B cell (primary cell): ENCODE results near the gene HAGHL. TPM values are rescaled to one million over a fixed set of nuclear protein-coding genes. Genes with fewer than 3 reads are reported as not detected.
"Not testable (repeated sequence)": the region's sequence is repeated elsewhere in the genome, so short reads cannot be mapped to it uniquely, and the experiment has no call there.

ENCODE experiments used
- ATAC-seq: fragments of 200-7000 bp; cut with Tn5 transposase; one replicate; pipeline ENCODE4 v1.10.0; 2021; ENCODE audit warnings: low read depth, mild to moderate bottlenecking, moderate number of reproducible peaks, moderate library complexity
- CTCF ChIA-PET: fragments of 350-600 bp; sonication (Branson Sonifier 250); formaldehyde crosslinking; loops from one replicate; lab custom pipeline; 2021; ENCODE audit warnings: antibody characterized with exemption, inconsistent platforms; lab: Charles Lee
- POLR2A ChIA-PET: fragments of 350-600 bp; sonication (Branson Sonifier 250); formaldehyde crosslinking; loops from one replicate; lab custom pipeline; 2021; ENCODE audit warnings: antibody characterized with exemption; lab: Charles Lee
- DNase-seq: peaks from one replicate; pipeline ENCODE4 v3.0.0; 2013
- H2AFZ ChIP-seq: 2 replicates; pipeline ENCODE4 v1.6.1; 2012; ENCODE audit warnings: mild to moderate bottlenecking, low read depth, low read length; ENCODE audit not compliant: insufficient read depth, poor library complexity, severe bottlenecking
- H3K27ac ChIP-seq, 2 donors: 1 replicate in 1 of 2; 2 replicates in 1 of 2; pipeline ENCODE4 v1.5.1; 2012 to 2013; ENCODE audit warnings: low read length in 2 of 2, mild to moderate bottlenecking in 2 of 2, moderate library complexity in 1 of 2
- H3K27me3 ChIP-seq, 4 experiments: fragments of 200-600 bp in 1 of 4; sonication (generic) in 1 of 4; replicated peaks in 1 of 4; 1 replicate in 2 of 4; 2 replicates in 2 of 4; pipeline versions ENCODE4 v1.6.1 to v1.7.0; 2013 to 2016; ENCODE audit warnings: low read length in 3 of 4, mild to moderate bottlenecking in 2 of 4, mixed read lengths in 1 of 4, moderate library complexity in 1 of 4; ENCODE audit not compliant: insufficient read depth in 4 of 4, control insufficient read depth in 3 of 4; ENCODE audit errors: control extremely low read depth in 1 of 4
- H3K36me3 ChIP-seq, 2 experiments: replicated peaks in 1 of 2; 1 replicate in 1 of 2; 2 replicates in 1 of 2; pipeline versions ENCODE4 v1.6.1 to v1.7.1; 2013; ENCODE audit warnings: low read length in 1 of 2; ENCODE audit not compliant: insufficient read depth in 2 of 2, control insufficient read depth in 1 of 2; ENCODE audit errors: control extremely low read depth in 1 of 2, extremely low read depth in 1 of 2
- H3K4me1 ChIP-seq, 2 donors: fragments of 200-600 bp in 1 of 2; sonication (generic) in 1 of 2; 1 replicate in 1 of 2; 2 replicates in 1 of 2; pipeline versions ENCODE4 v1.5.1 to v1.6.1; 2013 to 2017; ENCODE audit warnings: low read length in 2 of 2; ENCODE audit not compliant: control insufficient read depth in 2 of 2, insufficient read depth in 2 of 2
- H3K4me2 ChIP-seq: replicated peaks from 2 replicates; pipeline ENCODE3; 2012; ENCODE audit warnings: mild to moderate bottlenecking, low read depth, low read length; ENCODE audit not compliant: poor library complexity, severe bottlenecking
- H3K4me3 ChIP-seq, 5 experiments: fragments of 200-600 bp in 1 of 5; sonication (generic) in 1 of 5; 1 replicate in 3 of 5; 2 replicates in 2 of 5; pipeline versions ENCODE4 v1.5.1 to v1.7.0; 2011 to 2016; ENCODE audit warnings: low read length in 4 of 5, mild to moderate bottlenecking in 4 of 5, low read depth in 2 of 5, control low read depth in 1 of 5, moderate library complexity in 1 of 5; ENCODE audit not compliant: insufficient read depth in 1 of 5; ENCODE audit errors: control extremely low read depth in 1 of 5, extremely low read depth in 1 of 5
- H3K79me2 ChIP-seq: fragments of 200-600 bp; sonication (generic); one replicate; pipeline ENCODE4 v1.6.0; 2016; ENCODE audit warnings: low read length; ENCODE audit not compliant: control insufficient read depth, insufficient read depth
- H3K9ac ChIP-seq: fragments of 200-600 bp; sonication (generic); 2 replicates; pipeline ENCODE4 v1.6.1; 2017; ENCODE audit warnings: mild to moderate bottlenecking, low read length, moderate library complexity
- H3K9me3 ChIP-seq, 3 donors: one replicate each; pipeline versions ENCODE4 v1.6.1 to v1.7.1; 2013; ENCODE audit warnings: low read length in 2 of 3; ENCODE audit not compliant: control insufficient read depth in 2 of 3, insufficient read depth in 1 of 3; ENCODE audit errors: control extremely low read depth in 1 of 3
- H4K20me1 ChIP-seq: 2 replicates; pipeline ENCODE4 v1.6.0; 2012; ENCODE audit warnings: mild to moderate bottlenecking, low read length; ENCODE audit not compliant: insufficient read depth, control insufficient read depth, poor library complexity, severe bottlenecking
- H3K27ac Mint-ChIP-seq: one replicate; pipeline ENCODE4 v1.8.0; 2021; ENCODE audit warnings: mixed read lengths
- H3K27me3 Mint-ChIP-seq: one replicate; pipeline ENCODE4 v1.8.0; 2021; ENCODE audit warnings: mixed read lengths
- H3K4me1 Mint-ChIP-seq: one replicate; pipeline ENCODE4 v1.8.0; 2021; ENCODE audit warnings: mixed read lengths
- H3K4me3 Mint-ChIP-seq: one replicate; pipeline ENCODE4 v1.8.0; 2021; ENCODE audit warnings: mixed read lengths
- H3K9me3 Mint-ChIP-seq: one replicate; pipeline ENCODE4 v1.8.0; 2022; ENCODE audit warnings: mixed read lengths; ENCODE audit not compliant: insufficient read depth
- EZH2 ChIP-seq: IDR thresholded peaks from 2 replicates; pipeline ENCODE4 v1.6.1; 2012; ENCODE audit warnings: borderline replicate concordance, low read depth, mild to moderate bottlenecking, moderate library complexity, low read length; ENCODE audit not compliant: insufficient read depth, poor library complexity, severe bottlenecking
- WGBS: methylation state at CpG from one replicate; pipeline ENCODE4 v1.1.5; 2013; ENCODE audit warnings: missing lambda C conversion rate; ENCODE audit not compliant: insufficient coverage; 5-methylcytosine and 5-hydroxymethylcytosine counted together
- intact Hi-C: fragments of 100-400 bp; cut with micrococcal nuclease; formaldehyde crosslinking; loops from one replicate; pipeline ENCODE4 v1.10.0; 2022
- polyA plus RNA-seq: library from polyadenylated mRNA; depleted of rRNA; stranded (reverse); fragments of >200 nt; gene quantifications from 2 replicates; pipeline ENCODE4 v1.2.3, GENCODE V29; 2012
- total RNA-seq, 2 donors: library from RNA; stranded (reverse); fragments of 120-200 nt in 1 of 2; gene quantifications; 1 replicate in 1 of 2; 2 replicates in 1 of 2; pipeline versions ENCODE4 v1.2.3 to v1.2.4, GENCODE V29; 2013 to 2022
- TF ChIP-seq, protein P1 (sequence below): fragments of 200-600 bp; IDR thresholded peaks from one replicate; pipeline ENCODE4 v1.8.0; 2022; ENCODE audit warnings: antibody characterized with exemption, mild to moderate bottlenecking

The HAGHL gene
- total and polyA plus RNA-seq, 2 donors (not counting 1 experiment from before 2014, with no cell fraction given) = 32.3 to 87.1 TPM

DNA sequence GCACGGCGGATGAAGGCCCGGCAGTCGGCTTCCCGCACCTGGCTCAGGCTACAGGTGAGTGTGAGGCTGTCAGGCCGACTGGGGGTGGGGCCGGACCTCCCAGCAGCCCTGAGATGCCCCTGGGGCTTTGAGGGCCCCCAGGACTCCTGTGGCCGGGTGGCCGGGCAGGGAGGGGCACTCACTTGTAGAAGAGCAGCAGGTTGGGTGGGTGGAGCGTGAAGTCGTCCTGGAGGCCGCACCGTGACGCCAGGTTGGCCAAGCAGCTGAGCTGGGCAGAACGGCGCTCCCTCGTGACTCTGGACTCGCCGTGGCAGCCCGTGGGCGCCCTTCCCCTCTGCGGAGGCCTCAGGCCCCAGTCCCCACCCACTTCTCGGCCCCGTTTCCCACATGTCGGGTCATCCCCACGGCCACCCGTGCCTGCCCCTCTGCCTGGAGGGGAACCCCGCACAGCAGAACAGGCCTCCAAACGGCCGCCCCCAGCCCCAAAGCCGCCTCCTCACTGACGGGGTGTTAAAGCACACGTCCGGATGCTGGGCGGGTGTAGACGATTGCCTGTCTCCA is 48.4 kb downstream of the HAGHL start:
- H3K4me1 Mint-ChIP-seq = no peaks in the 10 kb centered on the region
- H3K9me3 Mint-ChIP-seq = no peaks in the 10 kb centered on the region
- ATAC-seq = no peak
- no peak overlapping the region for H3K4me2 ChIP-seq
- no peak overlapping the region for H2AFZ ChIP-seq
- intact Hi-C loops = no loop called here
- no peak overlapping the region for H3K9ac ChIP-seq
- no peak overlapping the region for H3K27ac Mint-ChIP-seq
- H4K20me1 ChIP-seq = no peaks in the 10 kb centered on the region
- H3K4me1 ChIP-seq = no peaks in the 10 kb centered on the region
- POLR2A ChIA-PET = no interaction called here
- H3K27me3 Mint-ChIP-seq = peaks cover 4% of the 10 kb centered on the region
- no peak overlapping the region for H3K4me3 Mint-ChIP-seq
- H3K27ac ChIP-seq = no peak overlapping the region
- no peaks in the 10 kb centered on the region for H3K79me2 ChIP-seq
- WGBS = 89% methylated on average over 36 of the region's 36 CpGs
- no peaks in the 10 kb centered on the region for H3K9me3 ChIP-seq
- H3K27me3 ChIP-seq = peaks cover 0 to 13% (median 2%) of the 10 kb centered on the region in 4 experiments
- DNase-seq = no peak
- H3K4me3 ChIP-seq = no peak overlapping the region
- CTCF ChIA-PET = no interaction called here
- H3K36me3 ChIP-seq = no peaks in the 10 kb centered on the region
- TF ChIP-seq, protein P1, sequence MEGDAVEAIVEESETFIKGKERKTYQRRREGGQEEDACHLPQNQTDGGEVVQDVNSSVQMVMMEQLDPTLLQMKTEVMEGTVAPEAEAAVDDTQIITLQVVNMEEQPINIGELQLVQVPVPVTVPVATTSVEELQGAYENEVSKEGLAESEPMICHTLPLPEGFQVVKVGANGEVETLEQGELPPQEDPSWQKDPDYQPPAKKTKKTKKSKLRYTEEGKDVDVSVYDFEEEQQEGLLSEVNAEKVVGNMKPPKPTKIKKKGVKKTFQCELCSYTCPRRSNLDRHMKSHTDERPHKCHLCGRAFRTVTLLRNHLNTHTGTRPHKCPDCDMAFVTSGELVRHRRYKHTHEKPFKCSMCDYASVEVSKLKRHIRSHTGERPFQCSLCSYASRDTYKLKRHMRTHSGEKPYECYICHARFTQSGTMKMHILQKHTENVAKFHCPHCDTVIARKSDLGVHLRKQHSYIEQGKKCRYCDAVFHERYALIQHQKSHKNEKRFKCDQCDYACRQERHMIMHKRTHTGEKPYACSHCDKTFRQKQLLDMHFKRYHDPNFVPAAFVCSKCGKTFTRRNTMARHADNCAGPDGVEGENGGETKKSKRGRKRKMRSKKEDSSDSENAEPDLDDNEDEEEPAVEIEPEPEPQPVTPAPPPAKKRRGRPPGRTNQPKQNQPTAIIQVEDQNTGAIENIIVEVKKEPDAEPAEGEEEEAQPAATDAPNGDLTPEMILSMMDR = no peak
- no peak for TF ChIP-seq EZH2

DNA sequence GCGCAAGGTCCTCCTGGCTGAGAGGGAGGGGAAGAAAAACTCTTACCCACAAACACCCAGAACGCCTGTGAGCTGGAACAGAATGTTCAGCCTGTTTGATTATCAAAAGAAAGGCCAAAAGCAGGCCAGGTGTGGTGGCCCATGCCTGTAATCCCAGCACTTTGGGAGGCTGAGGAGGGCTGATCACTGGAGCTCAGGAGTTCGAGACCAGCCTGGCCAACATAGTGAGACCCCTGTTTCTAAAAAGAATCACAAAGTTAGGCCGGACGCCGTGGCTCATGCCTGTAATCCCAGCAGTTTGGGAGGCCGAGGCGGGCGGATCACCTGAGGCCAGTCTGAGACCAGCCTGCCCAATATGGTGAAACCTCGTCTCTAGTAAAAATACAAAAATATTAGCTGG is 49.4 kb downstream of the HAGHL start:
- H3K36me3 ChIP-seq, H3K27me3 Mint-ChIP-seq, H3K79me2 ChIP-seq, H3K4me3 ChIP-seq, H3K4me2 ChIP-seq, H3K9me3 Mint-ChIP-seq, H3K27ac Mint-ChIP-seq, H3K4me1 ChIP-seq, H3K4me1 Mint-ChIP-seq, H2AFZ ChIP-seq, H4K20me1 ChIP-seq, H3K9ac ChIP-seq, intact Hi-C loops, DNase-seq, ATAC-seq, POLR2A ChIA-PET, H3K4me3 Mint-ChIP-seq, H3K9me3 ChIP-seq, H3K27ac ChIP-seq: not testable (repeated sequence)
- H3K27me3 ChIP-seq = peaks cover 0 to 16% (median 2%) of the 10 kb centered on the region in 4 experiments
- CTCF ChIA-PET = interaction anchor here (0.7 kb wide), 1 partner anchor 66 kb away, joined by 3 read pairs; no protein-coding TSS in a partner anchor
- WGBS = 90% methylated on average over 8 of the region's 10 CpGs
